Fibroblast of pulmonary artery (primary cell): ENCODE measurements around the gene MDM4.
A peak's percentile ranks its signal among the peaks of the same experiment; 100 is the strongest.
"Not testable (repeated sequence)": the region's sequence is repeated elsewhere in the genome, so short reads cannot be mapped to it uniquely, and the experiment has no call there.

ENCODE experiments used
- DNase-seq: peaks from one replicate; pipeline ENCODE4 v3.0.0-alpha.2; 2010; ENCODE audit warnings: low read depth
- H3K4me3 ChIP-seq: replicated peaks from 2 replicates; pipeline ENCODE4 v1.5.1; 2011; ENCODE audit warnings: low read depth, mild to moderate bottlenecking, control low read depth, low read length, moderate library complexity
- TF ChIP-seq, protein P1 (sequence below): IDR thresholded peaks from 2 replicates; pipeline ENCODE4 v1.5.1; 2011; ENCODE audit warnings: mild to moderate bottlenecking, control low read depth, low read length, inconsistent platforms; ENCODE audit errors: missing control alignments

Gene MDM4

DNA sequence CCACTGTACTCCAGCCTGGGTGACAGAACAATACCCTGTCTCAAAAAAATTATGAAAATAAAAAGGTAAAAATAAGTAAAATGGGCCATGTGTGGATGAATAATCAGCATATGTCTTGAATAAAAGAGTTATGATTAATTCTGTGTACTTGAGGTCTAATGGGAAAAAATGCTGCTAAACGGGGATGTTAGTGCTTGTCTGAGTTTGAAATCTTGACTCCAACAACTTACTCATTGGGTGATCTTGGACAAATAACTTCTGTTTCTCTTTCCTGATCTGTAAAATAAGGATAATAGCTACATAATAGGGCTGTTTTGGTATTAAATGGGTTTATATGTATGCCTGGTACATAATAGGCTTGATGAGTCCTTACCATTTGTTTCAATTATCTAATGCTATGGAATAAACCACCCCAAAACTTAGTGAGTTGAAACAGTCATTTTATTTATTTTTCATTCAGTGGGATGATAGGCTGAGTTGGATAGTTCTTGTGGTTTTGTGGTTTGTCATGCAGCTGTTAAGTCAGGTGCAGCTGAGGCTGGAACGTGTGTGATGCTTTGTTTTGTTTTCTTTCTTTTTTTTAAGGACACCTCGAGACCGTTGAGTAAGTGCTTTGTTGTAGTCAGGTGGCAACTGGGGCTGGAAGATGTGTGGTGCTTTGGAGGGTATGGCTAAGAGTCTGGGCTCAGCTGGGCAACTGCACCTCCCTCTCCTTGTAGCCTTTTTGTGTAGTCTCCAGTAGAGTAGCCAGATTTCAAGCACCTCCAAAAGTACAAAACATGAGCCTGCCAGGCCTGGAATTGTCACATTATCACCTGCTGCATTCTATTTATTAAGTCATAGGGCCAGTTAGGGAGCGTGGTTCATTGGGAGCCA is 4.9 kb downstream of the MDM4 start:
- H3K4me3 ChIP-seq = no peak overlapping the region
- TF ChIP-seq, protein P1, sequence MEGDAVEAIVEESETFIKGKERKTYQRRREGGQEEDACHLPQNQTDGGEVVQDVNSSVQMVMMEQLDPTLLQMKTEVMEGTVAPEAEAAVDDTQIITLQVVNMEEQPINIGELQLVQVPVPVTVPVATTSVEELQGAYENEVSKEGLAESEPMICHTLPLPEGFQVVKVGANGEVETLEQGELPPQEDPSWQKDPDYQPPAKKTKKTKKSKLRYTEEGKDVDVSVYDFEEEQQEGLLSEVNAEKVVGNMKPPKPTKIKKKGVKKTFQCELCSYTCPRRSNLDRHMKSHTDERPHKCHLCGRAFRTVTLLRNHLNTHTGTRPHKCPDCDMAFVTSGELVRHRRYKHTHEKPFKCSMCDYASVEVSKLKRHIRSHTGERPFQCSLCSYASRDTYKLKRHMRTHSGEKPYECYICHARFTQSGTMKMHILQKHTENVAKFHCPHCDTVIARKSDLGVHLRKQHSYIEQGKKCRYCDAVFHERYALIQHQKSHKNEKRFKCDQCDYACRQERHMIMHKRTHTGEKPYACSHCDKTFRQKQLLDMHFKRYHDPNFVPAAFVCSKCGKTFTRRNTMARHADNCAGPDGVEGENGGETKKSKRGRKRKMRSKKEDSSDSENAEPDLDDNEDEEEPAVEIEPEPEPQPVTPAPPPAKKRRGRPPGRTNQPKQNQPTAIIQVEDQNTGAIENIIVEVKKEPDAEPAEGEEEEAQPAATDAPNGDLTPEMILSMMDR = no peak
- peak; percentile 36 for DNase-seq

DNA sequence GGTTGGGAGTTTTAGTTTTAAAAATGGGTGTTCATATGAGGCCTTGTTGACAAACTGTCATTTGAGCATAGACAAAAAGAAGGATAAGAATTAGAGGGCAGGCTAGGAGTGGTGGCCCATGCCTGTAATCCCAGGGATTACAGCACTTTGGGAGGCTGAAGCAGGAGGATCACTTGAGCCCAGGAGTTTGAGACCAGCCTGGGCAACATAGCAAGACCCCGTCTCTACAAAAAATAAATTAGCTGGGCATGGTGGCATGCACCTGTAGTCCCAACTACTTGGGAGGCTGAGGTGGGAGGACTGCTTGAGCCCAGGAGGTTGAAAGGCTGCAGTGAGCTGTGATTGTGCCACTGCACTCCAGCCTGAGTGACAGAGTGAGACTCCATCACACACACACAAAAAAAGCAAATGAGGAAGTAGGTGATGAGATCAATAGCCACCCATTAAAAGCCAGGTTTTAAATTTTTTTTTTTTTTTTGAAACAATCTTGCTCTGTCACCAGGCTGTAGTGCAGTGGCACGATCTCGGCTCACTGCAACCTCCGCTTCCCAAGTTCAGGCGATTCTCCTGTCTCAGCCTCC is 5.8 kb downstream of the MDM4 start:
- not testable (repeated sequence) for H3K4me3 ChIP-seq, DNase-seq

DNA sequence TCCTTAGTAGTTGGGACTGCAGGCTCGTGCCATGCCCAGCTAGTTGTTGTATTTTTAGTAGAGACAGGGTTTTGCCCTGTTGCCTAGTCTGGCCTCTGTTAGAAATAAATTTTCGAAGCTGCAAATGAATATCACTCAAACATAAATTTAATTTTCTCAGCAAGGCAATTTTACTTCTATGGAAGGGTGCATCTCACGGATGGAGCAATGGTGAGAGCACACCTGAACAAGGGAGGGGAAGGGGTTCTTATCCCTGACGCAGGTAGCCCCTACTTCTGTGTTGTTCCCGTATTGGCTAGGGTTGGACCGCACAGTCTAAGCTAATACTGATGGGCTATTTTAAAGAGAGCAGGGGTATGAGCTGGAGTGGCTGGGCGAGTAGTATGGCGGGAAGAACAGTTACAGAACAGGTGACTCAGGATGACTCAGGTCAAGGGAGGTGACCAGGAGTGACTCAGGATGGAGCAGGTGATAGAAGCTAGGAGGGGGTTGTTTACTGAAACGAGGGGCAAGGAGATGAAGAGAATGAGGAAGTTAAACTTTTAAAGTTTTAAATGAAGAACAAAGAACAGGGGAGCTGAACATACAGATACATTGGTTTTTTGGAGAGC is 7.5 kb downstream of the MDM4 start:
- no peak for DNase-seq
- TF ChIP-seq, protein P1 = no peak
- no peak overlapping the region for H3K4me3 ChIP-seq

DNA sequence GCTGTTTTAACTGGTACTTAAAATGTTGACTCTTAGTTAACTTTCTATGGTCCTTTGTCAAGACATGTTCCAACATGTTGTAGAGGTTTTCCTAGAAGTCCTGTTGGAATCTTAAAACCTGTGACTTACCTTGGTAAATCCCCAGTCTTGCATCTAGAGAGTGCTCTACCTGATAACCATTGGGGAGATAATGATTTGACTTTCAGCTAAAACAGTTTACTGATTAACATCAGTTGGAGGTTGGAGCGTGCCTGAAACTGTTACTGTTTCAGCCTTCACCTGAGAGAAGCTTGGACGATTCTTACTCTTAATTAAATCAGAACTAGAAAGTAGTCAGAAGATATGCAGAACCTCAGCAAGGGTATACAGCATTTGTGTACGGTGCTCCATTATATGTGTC is 8.8 kb downstream of the MDM4 start:
- H3K4me3 ChIP-seq = no peak overlapping the region
- DNase-seq = no peak
- TF ChIP-seq, protein P1 = no peak

DNA sequence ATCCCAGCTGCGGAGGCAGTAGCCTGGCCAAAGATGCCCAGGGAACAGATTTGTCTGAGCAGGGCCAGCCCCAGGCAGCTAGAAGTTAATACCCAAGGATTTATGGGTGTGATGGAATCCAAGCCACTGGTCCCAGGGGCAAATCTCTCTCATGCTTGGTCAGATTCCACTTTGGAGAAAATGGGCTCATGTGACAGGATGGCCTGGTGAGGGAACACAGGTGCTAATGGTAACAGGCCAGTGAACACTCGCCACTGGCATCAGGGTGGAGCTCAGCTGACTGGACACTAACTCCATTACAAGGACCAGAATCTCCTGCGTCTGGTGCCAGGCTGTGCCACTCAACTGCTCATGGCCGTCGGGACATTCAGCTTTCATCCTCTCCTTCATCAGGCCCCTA is 12.0 kb downstream of the MDM4 start:
- TF ChIP-seq, protein P1 = no peak

DNA sequence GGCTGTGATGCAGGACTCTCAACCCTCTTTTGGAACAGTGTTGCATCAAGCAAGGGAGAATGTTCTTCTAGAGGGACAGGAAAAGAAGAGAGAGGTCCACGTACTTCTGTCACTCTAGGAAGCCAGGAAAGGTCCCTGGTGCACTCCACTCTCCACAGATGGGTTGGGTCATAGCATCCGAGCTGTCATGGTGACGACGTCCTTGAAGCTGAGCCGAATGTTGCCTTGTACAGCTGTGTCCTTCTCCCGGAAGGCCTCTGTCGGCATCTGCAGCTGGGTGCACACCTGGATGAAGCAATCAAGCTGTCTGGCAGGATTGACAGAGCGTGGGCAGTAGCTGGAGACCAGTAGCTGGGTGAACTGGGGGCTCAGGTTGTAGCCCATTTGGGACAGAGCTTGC is 12.5 kb downstream of the MDM4 start:
- TF ChIP-seq, protein P1 = no peak
- no peak for DNase-seq

More for the DNA sequence above, 12.0 kb downstream of the MDM4 start:
- DNase-seq = no peak
- H3K4me3 ChIP-seq = no peak overlapping the region

DNA sequence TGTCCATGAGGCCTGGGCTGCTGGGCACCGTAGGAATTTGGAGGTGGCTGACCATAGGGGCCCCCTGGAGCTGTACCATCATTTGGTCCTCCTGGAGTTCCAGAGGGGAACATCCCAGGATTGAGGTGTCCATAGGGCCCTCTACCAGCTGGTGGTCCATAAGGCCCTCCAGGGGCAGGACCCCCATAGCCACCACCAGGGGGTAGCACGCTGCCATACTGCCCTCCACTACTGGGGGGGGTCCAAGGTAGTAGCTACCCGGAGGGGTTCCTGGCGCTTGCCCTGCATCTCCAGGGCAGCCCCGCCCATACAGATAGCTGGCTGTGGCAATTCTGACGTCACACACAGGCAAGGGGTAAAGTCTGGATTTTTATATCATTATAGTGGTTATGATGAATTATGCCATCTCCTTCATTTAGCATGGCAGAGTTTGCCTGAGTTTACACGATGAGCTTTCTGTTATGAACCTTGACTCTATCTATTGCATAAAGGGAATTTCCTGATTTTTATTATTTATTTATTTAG is 13.2 kb downstream of the MDM4 start:
- H3K4me3 ChIP-seq = no peak overlapping the region

More for the DNA sequence above, 12.5 kb downstream of the MDM4 start:
- H3K4me3 ChIP-seq = no peak overlapping the region

More for the DNA sequence above, 13.2 kb downstream of the MDM4 start:
- no peak for DNase-seq
- TF ChIP-seq, protein P1 = no peak
